Cerebellar nuclear complex (tissue), 1 donor: ENCODE data around the gene PRPF8.

Experiments used
- DNase-seq, 2 experiments: peaks; one replicate each; lab custom pipeline; 2025; lab: John Stamatoyannopoulos, UW

Gene PRPF8

DNA sequence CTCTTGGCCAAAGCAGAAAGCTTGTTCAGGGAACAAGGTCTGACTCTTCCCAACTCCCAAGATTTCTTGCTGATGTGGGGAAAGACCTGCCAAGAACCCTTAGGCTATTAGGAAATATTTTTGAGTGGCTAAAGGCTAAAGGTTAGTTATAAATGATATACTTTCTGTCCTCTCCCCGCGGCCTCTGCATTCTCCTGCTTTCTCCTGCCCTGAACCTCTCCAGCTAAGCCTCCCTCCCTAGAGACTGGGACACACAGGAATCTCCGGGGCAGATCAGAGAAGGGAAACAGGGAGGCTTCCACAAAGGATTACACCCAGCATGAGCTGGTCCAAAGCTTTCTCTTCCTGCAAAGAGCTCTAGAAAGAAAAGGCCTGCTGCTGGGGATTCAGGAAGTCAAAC, 58.3 kb downstream of the PRPF8 start:
- DNase-seq, result no peak

DNA sequence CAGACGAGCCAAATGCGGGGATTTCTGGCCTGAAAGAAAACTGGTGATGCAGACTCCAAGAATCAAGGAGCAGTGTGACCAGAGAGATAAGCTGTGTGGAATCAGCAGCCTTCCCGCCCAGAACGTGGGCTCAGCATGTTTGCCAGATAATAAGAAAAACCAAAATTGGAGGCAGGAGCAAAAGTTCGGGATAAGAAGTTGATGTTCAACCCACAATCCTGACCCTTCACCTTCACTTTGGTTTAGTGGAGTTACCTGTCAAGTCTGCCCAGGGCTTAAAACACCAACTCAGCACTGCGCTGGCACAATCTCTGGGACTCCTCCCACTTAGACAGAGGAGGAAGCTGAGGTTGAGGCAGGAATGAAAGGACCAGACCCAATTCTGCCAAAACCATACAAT, 59.1 kb downstream of the PRPF8 start:
- no peak for DNase-seq

GRCh38 chr17:1625053-1625452, 59.6 kb downstream of the PRPF8 start:
- DNase-seq, result no peak

- DNase-seq, result no peak
Observed at GRCh38 chr17:1624650-1625049, 60.0 kb downstream of the PRPF8 start.

DNA sequence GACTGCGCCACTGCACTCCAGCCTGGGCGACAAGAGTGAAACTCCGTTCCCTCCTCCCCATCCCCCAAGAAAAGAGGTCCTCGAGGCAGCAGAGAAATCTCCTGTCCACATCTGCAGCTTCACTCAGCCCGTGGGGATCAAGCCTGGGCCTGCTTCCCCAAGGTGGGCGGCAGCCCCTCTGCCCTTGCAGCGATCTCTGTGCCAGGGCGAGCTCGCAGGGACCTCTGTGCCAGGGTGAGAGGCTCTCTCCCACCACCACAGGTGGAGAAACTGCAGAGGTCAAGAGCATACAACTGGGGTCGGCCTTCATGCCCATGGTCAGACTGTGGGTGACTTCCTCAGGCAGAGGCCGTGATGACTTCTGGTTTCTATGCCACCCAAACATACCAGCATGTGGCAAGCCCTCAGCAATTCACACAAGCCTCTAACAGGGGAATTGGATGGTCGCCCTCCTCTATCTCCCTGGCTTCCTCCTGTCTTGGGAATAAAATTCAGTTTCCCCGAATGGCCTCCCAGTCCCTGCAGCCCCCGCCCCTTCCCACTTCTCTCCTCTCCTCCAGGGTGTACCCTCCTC, 61.5 kb downstream of the PRPF8 start:
- no peak for DNase-seq

GRCh38 chr17:1621273-1621954, 63.3 kb downstream of the PRPF8 start:
- no peak for DNase-seq

DNA sequence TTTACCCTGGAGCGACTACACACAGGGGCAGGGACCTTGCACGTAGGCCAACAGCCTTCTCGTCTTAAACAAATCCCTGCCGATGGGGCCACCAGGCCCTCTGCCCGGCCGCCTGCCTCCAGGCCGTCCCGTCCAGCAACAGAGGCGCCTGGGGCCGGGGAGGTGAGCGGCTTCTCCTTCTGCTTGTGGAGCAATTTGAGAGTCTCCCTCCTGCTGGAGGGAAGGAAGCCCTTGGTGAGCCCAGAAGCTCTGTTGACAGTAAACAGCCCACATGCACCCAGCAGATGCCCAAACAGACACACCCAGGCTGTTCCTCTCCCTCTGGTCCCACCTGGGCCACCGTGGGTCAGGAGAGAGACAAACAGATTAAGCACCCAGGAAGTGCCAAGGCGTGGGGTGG, 64.2 kb downstream of the PRPF8 start:
- DNase-seq, result no peak

GRCh38 chr17:1617620-1618174, 67.0 kb downstream of the PRPF8 start:
- no peak for DNase-seq

DNA sequence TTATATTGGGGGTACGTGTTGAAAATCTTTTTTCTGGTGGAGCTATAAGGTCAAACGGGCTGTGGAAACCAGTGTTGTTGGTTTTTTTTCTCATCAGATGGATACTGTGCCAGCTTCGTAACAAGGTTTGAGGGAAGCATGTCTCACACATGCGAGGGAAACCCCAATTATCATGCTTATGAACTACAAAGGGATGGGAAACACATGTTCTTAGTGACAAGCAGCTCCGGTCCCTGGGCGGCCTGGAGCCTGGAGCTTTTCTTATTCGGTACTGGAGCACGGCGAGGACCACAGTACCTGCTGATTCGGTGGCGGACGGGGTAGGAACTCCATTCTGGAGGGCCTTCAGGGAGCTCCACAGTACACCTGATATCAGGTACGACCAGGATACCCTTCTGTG, 68.6 kb downstream of the PRPF8 start:
- DNase-seq, result no peak

DNA sequence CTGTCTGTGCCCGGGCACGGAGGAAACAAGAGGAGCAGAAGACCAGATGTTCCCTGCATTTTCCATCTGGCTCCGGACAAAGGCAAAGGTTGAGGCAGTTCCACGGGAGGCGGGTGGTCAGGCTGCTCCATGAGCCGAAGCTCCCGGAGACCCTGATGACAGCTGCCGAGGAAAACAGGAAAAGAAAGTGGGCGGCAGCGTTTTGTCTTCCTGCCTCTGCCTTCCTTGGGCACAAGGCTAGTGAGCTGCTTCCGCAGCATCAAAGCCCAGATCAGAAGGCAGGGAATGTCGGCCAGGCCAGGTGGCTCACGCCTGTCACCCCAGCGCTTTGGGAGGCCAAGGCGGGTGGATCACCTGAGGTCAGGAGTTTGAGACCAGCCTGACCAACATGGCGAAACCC, 72.3 kb downstream of the PRPF8 start:
- DNase-seq, result no peak

GRCh38 chr17:1611715-1612114, 73.0 kb downstream of the PRPF8 start:
- DNase-seq, result no peak

- no peak for DNase-seq
Observed at GRCh38 chr17:1608676-1609075, 76.0 kb downstream of the PRPF8 start.

- no peak for DNase-seq
Observed at GRCh38 chr17:1607971-1608320, 76.7 kb downstream of the PRPF8 start.

DNA sequence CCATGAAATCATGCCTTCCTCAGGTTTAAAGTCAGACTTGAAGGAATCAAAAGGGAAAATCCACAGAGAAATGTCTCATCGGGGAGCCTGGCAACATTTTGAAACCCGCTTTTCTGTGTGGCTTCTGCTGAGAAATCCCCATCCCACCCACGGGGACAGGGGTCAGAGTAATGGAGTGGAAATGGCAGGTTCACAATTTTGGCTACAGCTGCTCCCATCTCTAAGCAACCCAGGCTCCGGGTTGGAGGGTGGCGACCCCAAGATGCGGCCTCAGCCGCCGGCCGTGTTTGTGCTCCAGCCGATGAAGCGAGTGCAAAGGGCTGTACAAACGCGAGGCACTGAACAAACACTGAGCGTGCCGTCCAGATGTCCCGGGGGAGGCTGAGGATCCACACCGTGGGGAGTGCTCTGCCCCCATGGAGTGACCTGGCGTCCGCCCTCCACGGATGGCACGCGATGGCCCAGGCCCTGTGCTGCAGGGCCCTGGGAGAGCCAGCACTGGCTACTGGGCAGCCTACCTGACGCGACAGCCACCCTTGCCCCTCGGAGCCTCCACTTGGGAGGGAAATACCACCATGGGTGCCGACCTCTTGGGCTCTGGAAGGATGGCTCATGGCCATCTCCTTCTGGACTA, 78.2 kb downstream of the PRPF8 start:
- no peak for DNase-seq

GRCh38 chr17:1605681-1606351, 78.9 kb downstream of the PRPF8 start:
- DNase-seq, result no peak

GRCh38 chr17:1604831-1605528, 79.7 kb downstream of the PRPF8 start:
- no peak for DNase-seq

GRCh38 chr17:1601571-1601970, 83.1 kb downstream of the PRPF8 start:
- no peak for DNase-seq
